ENCODE data around the gene C10orf95. TPM values are rescaled to one million over a fixed set of nuclear protein-coding genes. Genes with fewer than 3 reads are reported as not detected.

C10orf95 gene
- total and polyA plus RNA-seq, 8 donors: 0.70 to 7.3 (median 1.7) TPM

DNA sequence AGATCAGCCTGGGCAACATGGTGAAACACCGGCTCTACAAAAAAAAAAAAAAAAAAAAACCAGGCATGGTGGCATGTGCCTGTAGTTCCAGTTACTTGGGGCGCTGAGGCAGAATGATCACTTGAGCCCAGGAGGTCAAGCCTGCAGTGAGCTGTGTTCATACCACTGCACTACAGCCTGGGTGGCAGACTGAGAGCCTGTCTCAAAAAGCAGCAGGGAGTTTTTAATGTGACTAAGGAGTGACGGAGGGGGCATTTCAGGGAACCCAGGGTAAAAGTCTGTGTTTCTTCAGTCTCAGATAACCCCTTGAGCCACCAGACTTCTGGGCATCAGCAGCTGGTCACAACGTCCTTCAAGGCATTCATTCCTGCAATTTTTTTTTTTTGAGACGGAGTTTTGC is 2.2 kb upstream of the C10orf95 start:
- Histone ChIP-seq H3K27ac (peak overlapping the region; percentile 75 to 88), H3K36me3 (no peaks in the 10 kb centered on the region), H3K4me3 (no peak overlapping the region), H3K9me3 (no peaks in the 10 kb centered on the region), H3K4me1 (peaks cover 12 to 81% of the 10 kb centered on the region in 2 donors), H3K27me3 (no peaks in the 10 kb centered on the region)
- intact Hi-C loops (cut with DNase I): no loop called here
- DNase-seq (no peak), ATAC-seq (no peak)
- TF ChIP-seq, protein P1, sequence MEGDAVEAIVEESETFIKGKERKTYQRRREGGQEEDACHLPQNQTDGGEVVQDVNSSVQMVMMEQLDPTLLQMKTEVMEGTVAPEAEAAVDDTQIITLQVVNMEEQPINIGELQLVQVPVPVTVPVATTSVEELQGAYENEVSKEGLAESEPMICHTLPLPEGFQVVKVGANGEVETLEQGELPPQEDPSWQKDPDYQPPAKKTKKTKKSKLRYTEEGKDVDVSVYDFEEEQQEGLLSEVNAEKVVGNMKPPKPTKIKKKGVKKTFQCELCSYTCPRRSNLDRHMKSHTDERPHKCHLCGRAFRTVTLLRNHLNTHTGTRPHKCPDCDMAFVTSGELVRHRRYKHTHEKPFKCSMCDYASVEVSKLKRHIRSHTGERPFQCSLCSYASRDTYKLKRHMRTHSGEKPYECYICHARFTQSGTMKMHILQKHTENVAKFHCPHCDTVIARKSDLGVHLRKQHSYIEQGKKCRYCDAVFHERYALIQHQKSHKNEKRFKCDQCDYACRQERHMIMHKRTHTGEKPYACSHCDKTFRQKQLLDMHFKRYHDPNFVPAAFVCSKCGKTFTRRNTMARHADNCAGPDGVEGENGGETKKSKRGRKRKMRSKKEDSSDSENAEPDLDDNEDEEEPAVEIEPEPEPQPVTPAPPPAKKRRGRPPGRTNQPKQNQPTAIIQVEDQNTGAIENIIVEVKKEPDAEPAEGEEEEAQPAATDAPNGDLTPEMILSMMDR (IDR thresholded peaks at IDR 0.05): no peak

DNA sequence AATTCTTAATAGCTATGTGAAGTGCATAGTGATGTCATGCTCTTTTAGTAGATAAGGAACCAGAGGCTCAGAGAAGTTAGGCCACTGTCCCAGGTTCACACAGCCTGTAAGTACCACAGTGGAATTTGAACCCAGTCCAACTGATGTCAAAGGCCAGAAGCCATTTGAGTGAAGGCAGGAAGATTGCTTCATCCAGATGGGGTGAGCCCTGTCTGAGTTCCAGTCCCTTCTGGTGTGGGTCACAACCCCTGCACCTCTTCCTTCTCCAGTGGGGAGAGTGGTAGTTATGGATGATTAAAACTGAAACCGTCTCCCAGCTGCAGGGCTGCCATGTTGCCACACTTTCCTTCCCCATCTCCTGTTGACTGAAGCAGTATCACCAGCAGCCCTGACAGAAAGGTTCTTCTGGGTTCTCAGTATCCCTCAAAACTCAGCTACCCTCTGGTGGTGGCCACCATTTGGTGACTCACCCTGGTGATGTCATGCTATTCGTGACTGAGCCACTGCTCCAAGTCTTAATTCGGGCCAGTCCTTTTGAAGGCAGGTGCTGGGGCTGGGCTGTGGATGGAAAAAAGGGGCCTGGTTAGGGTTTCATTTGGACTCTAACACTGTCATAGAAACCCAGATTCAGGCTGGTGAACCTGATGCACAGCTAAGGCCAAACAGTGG is 1.5 kb upstream of the C10orf95 start:
- Histone ChIP-seq H3K4me1 (peaks cover 12 to 81% of the 10 kb centered on the region in 2 donors), H3K27me3 (no peaks in the 10 kb centered on the region), H3K9me3 (no peaks in the 10 kb centered on the region), H3K27ac (peak overlapping the region; percentile 75 to 88), H3K36me3 (no peaks in the 10 kb centered on the region), H3K4me3 (no peak overlapping the region)
- ATAC-seq (peak; percentile 4), DNase-seq (peak in 1 of 4 donors; percentile 72)
- intact Hi-C loops (cut with DNase I): no loop called here
- TF ChIP-seq, protein P1 (IDR thresholded peaks at IDR 0.05): no peak

DNA sequence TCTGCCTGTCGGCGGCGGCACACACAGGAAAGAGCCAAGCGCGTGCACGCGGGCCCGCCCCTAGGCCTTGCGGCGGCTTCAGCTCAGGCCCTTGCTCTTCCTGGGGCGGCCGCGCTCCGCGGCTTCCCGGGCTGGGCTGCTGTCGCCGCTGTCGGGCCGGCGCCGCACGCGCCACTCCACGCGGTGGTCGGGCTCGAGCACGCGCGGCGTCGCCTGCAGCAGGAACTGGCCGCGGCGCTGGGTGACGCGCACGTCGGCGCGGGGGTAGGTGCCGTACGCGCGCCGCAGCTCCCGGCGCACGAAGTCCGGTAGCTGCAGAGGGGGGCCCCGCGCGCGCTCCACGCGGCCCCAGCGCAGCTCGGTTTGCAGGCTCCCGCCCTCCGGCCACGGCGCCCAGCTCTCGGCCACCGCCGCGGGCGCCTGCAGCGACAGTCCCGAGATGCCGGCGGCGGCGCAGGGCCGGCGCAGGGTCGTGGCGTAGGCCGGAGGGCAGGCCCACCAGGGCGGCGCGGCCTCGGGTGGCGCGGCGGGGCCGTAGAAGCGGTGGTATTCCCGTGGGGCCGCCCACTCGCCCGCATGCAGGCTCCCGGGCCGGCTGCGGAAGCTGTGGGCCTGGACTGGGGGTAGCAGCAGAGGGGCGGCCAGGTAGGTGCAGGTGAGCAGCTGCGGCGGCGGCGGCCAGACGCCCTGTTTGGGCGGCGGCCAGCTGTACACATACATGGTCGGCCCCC is 804 bp downstream of the C10orf95 start:
- H3K4me1 ChIP-seq: peaks cover 11 to 62% of the 10 kb centered on the region in 2 donors
- no peaks in the 10 kb centered on the region for H3K27me3 ChIP-seq
- no peaks in the 10 kb centered on the region for H3K9me3 ChIP-seq
- DNase-seq (peak; percentile 83 to 97 (median 89)), ATAC-seq (peak; percentile 78)
- no peaks in the 10 kb centered on the region for H3K36me3 ChIP-seq
- intact Hi-C loops (cut with DNase I): no loop called here
- TF ChIP-seq, protein P1 (IDR thresholded peaks at IDR 0.05): no peak
- peak overlapping the region; percentile 83 to 88 for H3K27ac ChIP-seq
- peak overlapping the region; percentile 49 to 79 for H3K4me3 ChIP-seq

DNA sequence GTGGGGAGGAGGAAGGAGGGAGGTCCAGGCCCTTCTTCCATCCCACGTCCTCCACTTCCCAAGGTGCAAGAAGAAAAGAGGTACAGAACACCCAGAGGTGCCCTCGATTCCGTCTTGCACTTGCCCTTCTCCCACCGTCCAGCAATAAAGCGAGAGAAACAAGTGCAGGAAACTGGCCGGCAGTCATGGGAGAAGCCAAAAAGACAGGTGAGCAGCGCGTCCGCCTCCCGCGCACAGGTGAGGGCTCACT is 1.3 kb downstream of the C10orf95 start:
- peaks cover 7 to 57% of the 10 kb centered on the region in 2 donors for H3K4me1 ChIP-seq
- H3K9me3 ChIP-seq: no peaks in the 10 kb centered on the region
- DNase-seq (no peak), ATAC-seq (no peak)
- peak overlapping the region; percentile 49 to 79 for H3K4me3 ChIP-seq
- no peaks in the 10 kb centered on the region for H3K36me3 ChIP-seq
- intact Hi-C loops (cut with DNase I): no loop called here
- peak overlapping the region; percentile 83 to 88 for H3K27ac ChIP-seq
- no peaks in the 10 kb centered on the region for H3K27me3 ChIP-seq
- TF ChIP-seq, protein P1 (IDR thresholded peaks at IDR 0.05): no peak

DNA sequence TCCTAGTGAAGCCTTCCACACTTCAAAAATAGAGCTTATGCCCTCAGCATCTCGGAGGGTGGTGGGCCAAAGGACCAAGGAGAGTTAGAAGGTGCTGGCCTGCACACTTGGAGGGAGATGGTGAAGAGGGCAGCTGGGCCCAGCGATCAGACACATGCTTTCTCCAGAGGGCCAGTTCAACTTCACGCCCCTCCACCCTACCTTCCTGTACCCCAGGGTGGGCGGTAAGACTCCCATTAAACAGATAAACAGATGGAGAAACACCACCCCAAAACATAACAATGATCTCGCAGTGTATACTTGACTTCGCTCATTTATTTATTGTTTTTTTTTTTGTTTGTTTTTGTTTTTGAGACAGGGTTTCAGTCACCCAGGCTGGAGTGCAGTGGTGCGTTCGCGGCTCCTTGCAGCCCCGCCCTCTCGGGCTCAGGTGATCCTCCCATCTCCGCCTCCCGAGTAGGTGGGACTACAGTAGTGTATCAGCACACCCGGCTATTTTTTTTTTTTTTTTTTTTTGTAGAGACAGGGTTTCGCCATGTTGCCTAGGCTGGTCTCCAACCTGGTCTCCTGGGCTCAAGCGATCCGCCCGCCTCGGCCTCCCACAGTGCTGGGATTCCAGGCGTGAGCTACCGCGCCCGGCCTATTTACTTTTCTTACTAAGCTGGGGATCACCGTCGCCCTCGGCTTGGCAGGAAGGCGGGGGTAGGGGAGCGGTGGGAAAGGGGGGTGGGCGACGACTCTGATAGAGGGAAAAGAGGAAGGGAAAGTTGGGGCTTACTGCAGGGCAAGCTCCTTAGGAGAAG is 1.8 kb downstream of the C10orf95 start:
- no peaks in the 10 kb centered on the region for H3K9me3 ChIP-seq
- peak overlapping the region; percentile 49 to 79 for H3K4me3 ChIP-seq
- H3K36me3 ChIP-seq: no peaks in the 10 kb centered on the region
- intact Hi-C loops (cut with DNase I): no loop called here
- peak; percentile 76 for ATAC-seq
- peak in 3 of 4 donors; percentile 79 to 90 (median 89) for DNase-seq
- H3K27me3 ChIP-seq: no peaks in the 10 kb centered on the region
- H3K4me1 ChIP-seq: peaks cover 7 to 52% of the 10 kb centered on the region in 2 donors
- peak overlapping the region; percentile 83 to 88 for H3K27ac ChIP-seq
- TF ChIP-seq, protein P1 (IDR thresholded peaks at IDR 0.05): no peak

All from left lung (tissue), 10 donors.